GM12878 (cell line): ENCODE measurements around the gene CFAP53. TPM values are rescaled to one million over a fixed set of nuclear protein-coding genes. Genes with fewer than 3 reads are reported as not detected.

Source experiments
- ATAC-seq: fragments of 200-7000 bp; cut with Tn5 transposase; 3 replicates; pipeline ENCODE4 v1.9.1; 2020; ENCODE audit warnings: mild to moderate bottlenecking, moderate library complexity
- BruUV-seq: library from RNA; stranded (reverse); fragments of 400-500 nt; replicated peaks from 2 replicates; lab custom pipeline; 2021; lab: Mats Ljungman, UMichigan
- CTCF ChIA-PET: fragments of 300-600 bp; sonication (Branson Sonifier 250); formaldehyde crosslinking; extraction: SDS; loops from one replicate; lab custom pipeline; 2021; ENCODE audit warnings: inconsistent platforms; lab: Yijun Ruan, JAX
- POLR2A ChIA-PET: fragments of 350-600 bp; formaldehyde crosslinking; extraction: SDS; loops from one replicate; lab custom pipeline; 2021; ENCODE audit warnings: inconsistent platforms; lab: Charles Lee
- RAD21 ChIA-PET: fragments of 300-600 bp; sonication (Branson Sonifier 250); formaldehyde crosslinking; loops from one replicate; lab custom pipeline; 2023; ENCODE audit warnings: antibody characterized with exemption; ENCODE audit not compliant: unreplicated experiment; lab: Charles Lee
- SMC1A ChIA-PET: fragments of 300-600 bp; sonication (Branson Sonifier 250); formaldehyde crosslinking; loops from one replicate; lab custom pipeline; 2023; ENCODE audit not compliant: unreplicated experiment, uncharacterized antibody; lab: Charles Lee
- DNase-seq: peaks from one replicate; pipeline ENCODE4 v3.0.0-alpha.2; 2011; ENCODE audit warnings: low read depth, low spot score
- FAIRE-seq: peaks from 3 replicates; lab custom pipeline; 2011; peaks lifted over from hg19 to GRCh38; lab: Jason Lieb, UNC
- H2AFZ ChIP-seq: 2 replicates; pipeline ENCODE4 v1.6.0; 2011; ENCODE audit warnings: low read depth, low read length, control low read depth; ENCODE audit not compliant: control insufficient read depth
- H3K27ac ChIP-seq: 2 replicates; pipeline ENCODE4 v1.5.1; 2011; ENCODE audit warnings: control low read depth; ENCODE audit not compliant: control insufficient read depth, insufficient read depth
- H3K27me3 ChIP-seq, 2 experiments: replicated peaks in 1 of 2; 2 replicates each; pipeline versions ENCODE4 v1.6.0 to v1.6.1; 2011; ENCODE audit warnings: low read length in 1 of 2; ENCODE audit not compliant: control insufficient read depth in 2 of 2, insufficient read depth in 2 of 2
- H3K36me3 ChIP-seq, 2 experiments: 2 replicates each; pipeline ENCODE4 v1.5.1; 2011; ENCODE audit warnings: low read length in 1 of 2; ENCODE audit not compliant: control insufficient read depth in 2 of 2, insufficient read depth in 2 of 2
- H3K4me1 ChIP-seq: 2 replicates; pipeline ENCODE4 v1.6.1; 2011; ENCODE audit warnings: mild to moderate bottlenecking, low read length, moderate library complexity, mixed read lengths; ENCODE audit not compliant: control insufficient read depth, insufficient read depth
- H3K4me2 ChIP-seq: 2 replicates; pipeline ENCODE4 v1.6.0; 2011; ENCODE audit warnings: control low read depth; ENCODE audit not compliant: control insufficient read depth, insufficient read depth
- H3K4me3 ChIP-seq: fragments of 200-600 bp; sonication (generic); 2 replicates; pipeline ENCODE4 v1.5.1; 2016
- H3K79me2 ChIP-seq: 2 replicates; pipeline ENCODE4 v1.6.0; 2011; ENCODE audit warnings: low read length; ENCODE audit not compliant: control insufficient read depth, insufficient read depth
- H3K9ac ChIP-seq: 2 replicates; pipeline ENCODE4 v1.8.0; 2011; ENCODE audit warnings: low read length, control low read depth, mixed read lengths; ENCODE audit not compliant: control insufficient read depth, insufficient read depth
- H3K9me3 ChIP-seq: replicated peaks from 3 replicates; pipeline ENCODE4 v1.5.1; 2011; ENCODE audit warnings: mild to moderate bottlenecking, low read length; ENCODE audit not compliant: control insufficient read depth, insufficient read depth
- H4K20me1 ChIP-seq: 2 replicates; pipeline ENCODE4 v1.6.0; 2011; ENCODE audit not compliant: control insufficient read depth, insufficient read depth
- BCL11A ChIP-seq: IDR thresholded peaks from 2 replicates; pipeline ENCODE4 v1.6.1; 2011; ENCODE audit warnings: low read depth, low read length
- CBFB ChIP-seq: IDR thresholded peaks from 2 replicates; pipeline ENCODE4 v1.6.1; 2016; ENCODE audit warnings: antibody characterized with exemption, low read depth
- CBX3 ChIP-seq: fragments of 200-600 bp; sonication (generic); IDR thresholded peaks from 2 replicates; pipeline ENCODE4 v1.6.1; 2016; ENCODE audit warnings: low read depth, borderline replicate concordance
- CBX5 ChIP-seq: sonication (generic); IDR thresholded peaks from 2 replicates; pipeline ENCODE4 v1.6.1; 2016; ENCODE audit warnings: low read depth, moderate library complexity, mild to moderate bottlenecking, inconsistent platforms
- CHD4 ChIP-seq: fragments of 200-600 bp; sonication (generic); IDR thresholded peaks from 2 replicates; pipeline ENCODE4 v1.6.1; 2016; ENCODE audit warnings: mild to moderate bottlenecking
- EZH2 ChIP-seq: IDR thresholded peaks from 2 replicates; pipeline ENCODE4 v1.6.1; 2012; ENCODE audit warnings: low read depth, mild to moderate bottlenecking, control low read depth, inconsistent platforms, low read length, borderline replicate concordance; ENCODE audit not compliant: control insufficient read depth
- FOS ChIP-seq: IDR thresholded peaks from 3 replicates; pipeline ENCODE4 v1.6.1; 2011; ENCODE audit warnings: borderline replicate concordance; ENCODE audit not compliant: insufficient read length; ENCODE audit errors: extremely low read depth
- HDAC6 ChIP-seq: fragments of 200-600 bp; sonication (generic); IDR thresholded peaks from one replicate; pipeline ENCODE4 v1.8.0; 2017; ENCODE audit warnings: antibody characterized with exemption; ENCODE audit not compliant: unreplicated experiment
- MEF2B ChIP-seq: fragments of 450-650 bp; IDR thresholded peaks from 2 replicates; pipeline ENCODE4 v1.6.1; 2018; ENCODE audit warnings: mild to moderate bottlenecking, moderate library complexity; ENCODE audit not compliant: partially characterized antibody, poor library complexity, severe bottlenecking
- MTA2 ChIP-seq: fragments of 450-650 bp; IDR thresholded peaks from 2 replicates; pipeline ENCODE4 v1.6.1; 2016; ENCODE audit warnings: low read depth, mild to moderate bottlenecking, moderate library complexity
- NR2C2 ChIP-seq: IDR thresholded peaks from 2 replicates; pipeline ENCODE4 v1.6.1; 2011; ENCODE audit warnings: borderline replicate concordance, low read depth; ENCODE audit not compliant: control insufficient read depth, insufficient read length
- NR2F1 ChIP-seq: fragments of 450-650 bp; conservative IDR thresholded peaks from 2 replicates; pipeline ENCODE4 v1.6.1; 2017; ENCODE audit warnings: mild to moderate bottlenecking
- PAX5 ChIP-seq: IDR thresholded peaks from 2 replicates; pipeline ENCODE4 v1.6.1; 2011; ENCODE audit warnings: low read depth, low read length, borderline replicate concordance
- POLR2AphosphoS5 ChIP-seq: IDR thresholded peaks from 2 replicates; pipeline ENCODE4 v1.6.1; 2011; ENCODE audit warnings: mild to moderate bottlenecking, low read length, inconsistent platforms
- RCOR1 ChIP-seq: conservative IDR thresholded peaks from 2 replicates; pipeline ENCODE4 v1.6.1; 2012; ENCODE audit warnings: low read depth, low read length, improper control_type of control experiment
- STAT3 ChIP-seq: IDR thresholded peaks from 2 replicates; pipeline ENCODE4 v1.6.1; 2011; ENCODE audit warnings: low read depth, low read length, improper control_type of control experiment
- ZBED1 ChIP-seq: IDR thresholded peaks from 2 replicates; pipeline ENCODE4 v1.6.1; 2016; ENCODE audit warnings: borderline replicate concordance
- ZNF384 ChIP-seq: IDR thresholded peaks from 2 replicates; pipeline ENCODE4 v1.6.1; 2012; ENCODE audit warnings: low read depth, mild to moderate bottlenecking, low read length, improper control_type of control experiment, borderline replicate concordance
- WGBS: methylation state at CpG from one replicate; pipeline ENCODE4 v1.1.6; 2016; ENCODE audit warnings: low lambda C conversion rate; ENCODE audit not compliant: insufficient replicate concordance, insufficient coverage; ENCODE audit errors: missing lambda C conversion rate; 5-methylcytosine and 5-hydroxymethylcytosine counted together
- in situ Hi-C: fragments of 300-500 bp; cut with MboI; formaldehyde crosslinking; loops from 9 replicates; pipeline ENCODE4 v1.14.3; 2018; ENCODE audit warnings: mixed read lengths
- intact Hi-C: fragments of 100-400 bp; cut with micrococcal nuclease; formaldehyde crosslinking; loops from one replicate; pipeline ENCODE4 v1.14.2; 2022; ENCODE audit not compliant: unreplicated experiment
- polyA plus RNA-seq, 11 experiments: library from polyadenylated mRNA; depleted of rRNA in 4 of 11; unstranded in 6 of 11; stranded (reverse) in 5 of 11; fragments of >200 nt; fragmentation: Nextera tagmentation in 4 of 11; fragmentation: Illumina TruSeq in 1 of 11; extraction: Ambion mirVana in 4 of 11; extraction: Trizol in 1 of 11; gene quantifications; 1 replicate in 1 of 11; 2 replicates in 10 of 11; pipeline versions ENCODE4 v1.2.1 to v1.2.3, GENCODE V29; 2011 to 2016; ENCODE audit warnings: inconsistent platforms in 2 of 11, missing spikeins in 2 of 11, low read depth in 1 of 11
- total RNA-seq, 4 experiments: library from RNA; depleted of rRNA in 3 of 4; stranded (reverse); fragments of >200 nt in 3 of 4; fragmentation: Illumina TruSeq in 1 of 4; extraction: Trizol in 1 of 4; gene quantifications; 2 replicates each; pipeline versions ENCODE4 v1.2.1 to v1.2.3, GENCODE V29; 2013 to 2021
- TF ChIP-seq, protein P1 (sequence below): fragments of 450-650 bp; IDR thresholded peaks from 2 replicates; pipeline ENCODE4 v1.6.1; 2016; ENCODE audit warnings: mild to moderate bottlenecking

Gene CFAP53
- total and polyA plus RNA-seq, 10 of the 15 experiments (the other 5 are each of a cell fraction or from before 2014, with no cell fraction given) = 0.05 to 0.31 (median 0.12) TPM; not detected in 1

DNA sequence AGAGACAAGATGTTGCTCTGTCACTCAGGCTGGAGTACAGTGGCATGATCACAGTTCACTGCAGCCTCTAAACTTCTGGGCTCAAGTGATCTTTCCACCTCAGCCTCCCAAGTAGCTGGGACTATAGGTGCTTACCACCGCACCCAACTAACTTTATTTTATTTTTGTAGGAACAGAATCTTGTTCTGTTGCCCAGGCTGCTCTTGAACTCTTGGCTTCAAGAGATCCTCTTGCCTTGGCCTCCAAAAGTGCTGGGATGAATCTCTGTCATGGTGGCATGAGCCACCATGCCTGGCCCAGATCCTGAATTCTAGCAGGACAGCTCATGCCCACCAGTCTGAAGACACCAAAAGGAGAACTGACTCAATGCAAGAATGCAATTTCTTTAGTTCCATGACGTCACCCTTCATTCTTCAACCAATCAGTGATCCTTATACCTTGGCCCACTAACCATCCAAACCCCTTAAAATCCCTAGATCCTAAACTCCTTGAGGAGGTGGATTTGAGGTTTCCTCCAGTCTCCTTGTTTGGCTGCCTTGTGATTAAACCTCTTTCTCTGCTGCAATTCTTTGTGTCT lies 46.8 kb upstream of the CFAP53 start (continued):
- no peak for TF ChIP-seq FOS

DNA sequence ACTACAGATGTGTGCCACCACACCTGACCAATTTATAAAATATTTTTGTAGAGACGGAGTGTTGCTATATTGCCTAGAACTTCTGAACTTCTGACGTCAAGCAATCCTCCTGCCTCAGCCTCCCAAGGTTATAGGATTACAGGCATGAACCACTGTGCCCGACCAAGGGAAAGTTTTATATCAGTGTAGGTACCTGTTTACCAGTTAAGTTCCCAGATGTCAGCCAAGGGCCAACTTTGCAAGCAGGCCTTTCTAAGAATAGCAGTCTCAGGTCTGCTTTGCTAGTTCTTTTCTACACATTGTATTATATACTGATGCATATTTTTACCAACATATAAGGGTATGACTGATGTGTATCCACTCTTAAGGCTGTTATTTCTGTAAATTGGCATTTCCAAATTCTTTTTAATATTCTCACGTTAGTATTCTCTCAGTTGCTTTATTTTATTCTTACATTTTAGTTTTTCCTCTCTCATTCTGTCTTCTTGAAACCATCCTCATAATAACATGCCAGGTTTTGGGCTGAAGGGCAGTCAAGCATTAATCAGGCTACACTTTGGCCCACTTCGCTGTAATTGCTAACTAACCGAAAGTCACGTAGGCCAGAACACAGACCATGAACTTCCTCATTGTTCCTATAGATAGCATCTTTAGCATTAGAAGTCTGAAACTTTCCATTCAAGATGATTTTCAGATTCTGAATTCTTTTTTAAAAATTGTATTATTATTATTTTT lies 46.2 kb upstream of the CFAP53 start:
- 5% methylated on average over 7 of the region's 7 CpGs for WGBS
- FAIRE-seq (peak; percentile 78), ATAC-seq (peak; percentile 79), DNase-seq (peak; percentile 97)
- Histone ChIP-seq H4K20me1 (no peaks in the 10 kb centered on the region), H3K4me3 (peak overlapping the region; percentile 18; the same call in 1 of the 2 replicates), H3K36me3 (no peaks in the 10 kb centered on the region), H3K79me2 (no peaks in the 10 kb centered on the region), H3K9ac (peak overlapping the region; percentile 40), H3K4me2 (peak overlapping the region; percentile 85), H3K9me3 (peaks cover 5% of the 10 kb centered on the region; the same call in 2 of the 3 replicates), H3K4me1 (peaks cover 70% of the 10 kb centered on the region), H3K27me3 (no peaks in the 10 kb centered on the region), H3K27ac (peak overlapping the region; percentile 95), H2AFZ (no peak overlapping the region)
- intact Hi-C loops (loop anchor here (1.0 kb wide), 1 partner anchor 31 kb away; the partner anchor contains the start of gene MBD1), in situ Hi-C loops (no loop called here)
- ChIA-PET SMC1A (interaction anchor here (1.1 to 8.7 kb wide), 7 partner anchors 7 to 45 kb away, joined by 3 to 145 read pairs (median 10); partner anchors contain the start of gene CFAP53), RAD21 (interaction anchor here (0.6 to 6.6 kb wide), 5 partner anchors 14 to 43 kb away, joined by 3 to 125 read pairs (median 4); partner anchors contain the start of gene MBD1), CTCF (interaction anchor here (0.8 to 6.6 kb wide), 6 partner anchors 10 to 45 kb away, joined by 3 to 83 read pairs (median 4); partner anchors contain the start of gene MBD1), POLR2A (interaction anchor here (0.8 to 4.5 kb wide), 4 partner anchors 15 to 43 kb away, joined by 3 to 32 read pairs (median 10); partner anchors contain the start of gene MBD1)
- no TSS peak for BruUV-seq
- TF ChIP-seq, protein P1, sequence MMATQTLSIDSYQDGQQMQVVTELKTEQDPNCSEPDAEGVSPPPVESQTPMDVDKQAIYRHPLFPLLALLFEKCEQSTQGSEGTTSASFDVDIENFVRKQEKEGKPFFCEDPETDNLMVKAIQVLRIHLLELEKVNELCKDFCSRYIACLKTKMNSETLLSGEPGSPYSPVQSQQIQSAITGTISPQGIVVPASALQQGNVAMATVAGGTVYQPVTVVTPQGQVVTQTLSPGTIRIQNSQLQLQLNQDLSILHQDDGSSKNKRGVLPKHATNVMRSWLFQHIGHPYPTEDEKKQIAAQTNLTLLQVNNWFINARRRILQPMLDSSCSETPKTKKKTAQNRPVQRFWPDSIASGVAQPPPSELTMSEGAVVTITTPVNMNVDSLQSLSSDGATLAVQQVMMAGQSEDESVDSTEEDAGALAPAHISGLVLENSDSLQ = no peak
- TF ChIP-seq NR2C2 = no peak
- TF ChIP-seq CBX5 = peak; percentile 70
- TF ChIP-seq BCL11A = peak; percentile 78
- no peak for TF ChIP-seq CHD4
- peak; percentile 89 for TF ChIP-seq MEF2B
- no peak for TF ChIP-seq EZH2
- peak; percentile 91 for TF ChIP-seq MTA2
- TF ChIP-seq CBFB = no peak
- TF ChIP-seq PAX5 = peak; percentile 94
- no peak for TF ChIP-seq RCOR1
- TF ChIP-seq CBX3 = no peak
- TF ChIP-seq HDAC6 = no peak
- peak; percentile 58; the same call in 1 of the 2 replicates for TF ChIP-seq ZBED1
- TF ChIP-seq STAT3 = no peak
- no peak for TF ChIP-seq POLR2AphosphoS5
- TF ChIP-seq ZNF384 = no peak
- TF ChIP-seq NR2F1 = no peak
